Panc1 (cell line): ENCODE results near the gene DUSP14. TPM values are rescaled to one million over a fixed set of nuclear protein-coding genes. Genes with fewer than 3 reads are reported as not detected.

Experiments used
- ATAC-seq: fragments of 200-7000 bp; cut with Tn5 transposase; 2 replicates; pipeline ENCODE4 v1.9.1; 2020; ENCODE audit warnings: mild to moderate bottlenecking, moderate library complexity
- BruUV-seq: library from RNA; stranded (reverse); fragments of 400-500 nt; replicated peaks from 2 replicates; lab custom pipeline; 2021; lab: Mats Ljungman, UMichigan
- CTCF ChIA-PET: fragments of 300-600 bp; sonication (Branson Sonifier 250); formaldehyde crosslinking; loops from one replicate; lab custom pipeline; 2022; ENCODE audit warnings: antibody characterized with exemption; lab: Charles Lee
- POLR2A ChIA-PET: fragments of 300-600 bp; sonication (Branson Sonifier 250); formaldehyde crosslinking; loops from one replicate; lab custom pipeline; 2022; ENCODE audit warnings: antibody characterized with exemption; lab: Charles Lee
- DNase-seq: peaks from one replicate; pipeline ENCODE4 v3.0.0-alpha.2; 2010; ENCODE audit warnings: low read depth, low spot score
- H3K27ac ChIP-seq: 2 replicates; pipeline ENCODE4 v1.5.1; 2011; ENCODE audit warnings: mild to moderate bottlenecking, low read length, inconsistent platforms
- H3K27me3 ChIP-seq: fragments of 200-500 bp; sonication (Bioruptor generic); 2 replicates; pipeline ENCODE4 v1.6.0; 2014; ENCODE audit warnings: low read length, inconsistent platforms; ENCODE audit not compliant: control insufficient read depth, insufficient read depth
- H3K36me3 ChIP-seq: fragments of 200-500 bp; sonication (Bioruptor generic); 2 replicates; pipeline ENCODE4 v1.5.1; 2014; ENCODE audit warnings: inconsistent platforms, mild to moderate bottlenecking, low read length, moderate library complexity; ENCODE audit not compliant: control insufficient read depth, insufficient read depth
- H3K4me1 ChIP-seq: 2 replicates; pipeline ENCODE4 v1.5.1; 2011; ENCODE audit warnings: inconsistent platforms, mild to moderate bottlenecking, low read length, moderate library complexity; ENCODE audit not compliant: control insufficient read depth, insufficient read depth
- H3K4me3 ChIP-seq, 2 experiments: 2 replicates each; pipeline ENCODE4 v1.5.1; 2011 to 2012; ENCODE audit warnings: low read depth in 2 of 2, low read length in 2 of 2, mild to moderate bottlenecking in 2 of 2, inconsistent platforms in 1 of 2, moderate library complexity in 1 of 2
- H3K9me3 ChIP-seq: fragments of 200-500 bp; sonication (Bioruptor generic); 2 replicates; pipeline ENCODE4 v1.5.1; 2014; ENCODE audit warnings: low read depth, mild to moderate bottlenecking, inconsistent platforms, low read length, moderate library complexity; ENCODE audit not compliant: control insufficient read depth, insufficient read depth
- POLR2AphosphoS5 ChIP-seq: IDR thresholded peaks from 2 replicates; pipeline ENCODE4 v1.6.1; 2012; ENCODE audit warnings: mild to moderate bottlenecking, low read depth, low read length, moderate library complexity
- SIN3A ChIP-seq: IDR thresholded peaks from 2 replicates; pipeline ENCODE4 v1.6.1; 2012; ENCODE audit warnings: low read depth, mild to moderate bottlenecking, low read length, moderate library complexity, borderline replicate concordance; ENCODE audit not compliant: insufficient read depth
- TCF7L2 ChIP-seq: IDR thresholded peaks from 2 replicates; pipeline ENCODE4 v1.6.1; 2011; ENCODE audit warnings: mild to moderate bottlenecking, low read depth, low read length, inconsistent platforms
- in situ Hi-C: cut with HindIII; loops from 2 replicates; pipeline ENCODE4 v1.10.0; 2016; ENCODE audit warnings: low sequenced_read_pairs, low pct_unique_long_range_greater_than_20kb
- intact Hi-C: fragments of 100-400 bp; cut with micrococcal nuclease; formaldehyde crosslinking; loops from one replicate; pipeline ENCODE4 v1.10.0; 2022; ENCODE audit not compliant: unreplicated experiment
- total RNA-seq: library from RNA; stranded (reverse); gene quantifications from one replicate; pipeline ENCODE4 v1.2.1, GENCODE V29; 2021; ENCODE audit not compliant: unreplicated experiment
- TF ChIP-seq, protein P1 (sequence below): fragments of 450-650 bp; IDR thresholded peaks from 2 replicates; pipeline ENCODE4 v1.5.1; 2017; ENCODE audit warnings: mild to moderate bottlenecking
- TF ChIP-seq, protein P2 (sequence below), 2 experiments: IDR thresholded peaks; 2 replicates each; pipeline ENCODE4 v1.6.1; 2011 to 2012; ENCODE audit warnings: low read depth in 2 of 2, control low read depth in 1 of 2, low read length in 1 of 2, mild to moderate bottlenecking in 1 of 2, moderate library complexity in 1 of 2; ENCODE audit not compliant: insufficient read depth in 1 of 2

Gene DUSP14
- total RNA-seq, 1 experiment from 2014 or later: 23.1 TPM

DNA sequence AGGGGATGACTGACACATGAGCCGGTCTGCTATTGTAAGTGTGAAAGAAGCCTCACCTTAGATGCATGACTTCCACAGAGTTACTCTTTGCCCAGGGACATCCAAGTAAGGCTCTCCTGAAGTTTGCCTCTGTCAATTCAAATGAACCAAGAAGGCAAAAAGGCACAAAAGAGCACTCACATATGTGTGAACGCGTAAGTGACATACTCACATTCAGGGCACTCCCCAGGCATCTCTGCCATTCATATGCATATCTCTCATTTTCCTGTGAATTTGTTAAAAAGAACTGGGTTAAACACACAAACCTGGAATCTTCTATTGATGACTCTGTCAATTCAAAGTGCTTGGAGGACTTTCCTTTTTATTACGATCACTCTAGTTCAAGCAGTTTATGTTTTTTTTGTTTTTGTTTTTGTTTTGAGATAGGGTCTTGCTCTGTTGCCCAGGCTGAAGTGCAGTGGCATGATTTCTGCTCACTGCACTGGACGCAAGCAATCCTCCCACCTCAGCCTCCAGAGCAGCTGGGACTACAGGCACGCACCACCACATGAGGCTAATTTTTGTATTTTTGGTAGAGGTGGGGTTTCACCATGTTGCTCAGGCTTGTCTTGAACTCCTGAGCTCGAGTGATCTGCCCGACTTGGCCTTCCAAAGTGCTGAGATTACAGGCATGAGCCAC lies 49.4 kb downstream of the DUSP14 start:
- Histone ChIP-seq H3K36me3 (peaks cover 8% of the 10 kb centered on the region; the same call in 1 of the 2 replicates), H3K27ac (no peak overlapping the region), H3K4me3 (no peak overlapping the region), H3K27me3 (no peaks in the 10 kb centered on the region), H3K9me3 (no peaks in the 10 kb centered on the region), H3K4me1 (no peaks in the 10 kb centered on the region)
- POLR2A ChIA-PET: no interaction called here
- CTCF ChIA-PET: no interaction called here
- DNase-seq: no peak
- no peak for ATAC-seq
- TF ChIP-seq TCF7L2: no peak
- TF ChIP-seq, protein P1, sequence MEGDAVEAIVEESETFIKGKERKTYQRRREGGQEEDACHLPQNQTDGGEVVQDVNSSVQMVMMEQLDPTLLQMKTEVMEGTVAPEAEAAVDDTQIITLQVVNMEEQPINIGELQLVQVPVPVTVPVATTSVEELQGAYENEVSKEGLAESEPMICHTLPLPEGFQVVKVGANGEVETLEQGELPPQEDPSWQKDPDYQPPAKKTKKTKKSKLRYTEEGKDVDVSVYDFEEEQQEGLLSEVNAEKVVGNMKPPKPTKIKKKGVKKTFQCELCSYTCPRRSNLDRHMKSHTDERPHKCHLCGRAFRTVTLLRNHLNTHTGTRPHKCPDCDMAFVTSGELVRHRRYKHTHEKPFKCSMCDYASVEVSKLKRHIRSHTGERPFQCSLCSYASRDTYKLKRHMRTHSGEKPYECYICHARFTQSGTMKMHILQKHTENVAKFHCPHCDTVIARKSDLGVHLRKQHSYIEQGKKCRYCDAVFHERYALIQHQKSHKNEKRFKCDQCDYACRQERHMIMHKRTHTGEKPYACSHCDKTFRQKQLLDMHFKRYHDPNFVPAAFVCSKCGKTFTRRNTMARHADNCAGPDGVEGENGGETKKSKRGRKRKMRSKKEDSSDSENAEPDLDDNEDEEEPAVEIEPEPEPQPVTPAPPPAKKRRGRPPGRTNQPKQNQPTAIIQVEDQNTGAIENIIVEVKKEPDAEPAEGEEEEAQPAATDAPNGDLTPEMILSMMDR: no peak
- TF ChIP-seq SIN3A: no peak
- TF ChIP-seq, protein P2, sequence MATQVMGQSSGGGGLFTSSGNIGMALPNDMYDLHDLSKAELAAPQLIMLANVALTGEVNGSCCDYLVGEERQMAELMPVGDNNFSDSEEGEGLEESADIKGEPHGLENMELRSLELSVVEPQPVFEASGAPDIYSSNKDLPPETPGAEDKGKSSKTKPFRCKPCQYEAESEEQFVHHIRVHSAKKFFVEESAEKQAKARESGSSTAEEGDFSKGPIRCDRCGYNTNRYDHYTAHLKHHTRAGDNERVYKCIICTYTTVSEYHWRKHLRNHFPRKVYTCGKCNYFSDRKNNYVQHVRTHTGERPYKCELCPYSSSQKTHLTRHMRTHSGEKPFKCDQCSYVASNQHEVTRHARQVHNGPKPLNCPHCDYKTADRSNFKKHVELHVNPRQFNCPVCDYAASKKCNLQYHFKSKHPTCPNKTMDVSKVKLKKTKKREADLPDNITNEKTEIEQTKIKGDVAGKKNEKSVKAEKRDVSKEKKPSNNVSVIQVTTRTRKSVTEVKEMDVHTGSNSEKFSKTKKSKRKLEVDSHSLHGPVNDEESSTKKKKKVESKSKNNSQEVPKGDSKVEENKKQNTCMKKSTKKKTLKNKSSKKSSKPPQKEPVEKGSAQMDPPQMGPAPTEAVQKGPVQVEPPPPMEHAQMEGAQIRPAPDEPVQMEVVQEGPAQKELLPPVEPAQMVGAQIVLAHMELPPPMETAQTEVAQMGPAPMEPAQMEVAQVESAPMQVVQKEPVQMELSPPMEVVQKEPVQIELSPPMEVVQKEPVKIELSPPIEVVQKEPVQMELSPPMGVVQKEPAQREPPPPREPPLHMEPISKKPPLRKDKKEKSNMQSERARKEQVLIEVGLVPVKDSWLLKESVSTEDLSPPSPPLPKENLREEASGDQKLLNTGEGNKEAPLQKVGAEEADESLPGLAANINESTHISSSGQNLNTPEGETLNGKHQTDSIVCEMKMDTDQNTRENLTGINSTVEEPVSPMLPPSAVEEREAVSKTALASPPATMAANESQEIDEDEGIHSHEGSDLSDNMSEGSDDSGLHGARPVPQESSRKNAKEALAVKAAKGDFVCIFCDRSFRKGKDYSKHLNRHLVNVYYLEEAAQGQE (IDR thresholded peaks at IDR 0.05; ENCODE audit: insufficient read depth in 1 of 2, low read depth in 2 of 2, low read length in 1 of 2): no peak
- TF ChIP-seq POLR2AphosphoS5: no peak
- in situ Hi-C loops: no loop called here
- no TSS peak for BruUV-seq
- intact Hi-C loops: no loop called here

DNA sequence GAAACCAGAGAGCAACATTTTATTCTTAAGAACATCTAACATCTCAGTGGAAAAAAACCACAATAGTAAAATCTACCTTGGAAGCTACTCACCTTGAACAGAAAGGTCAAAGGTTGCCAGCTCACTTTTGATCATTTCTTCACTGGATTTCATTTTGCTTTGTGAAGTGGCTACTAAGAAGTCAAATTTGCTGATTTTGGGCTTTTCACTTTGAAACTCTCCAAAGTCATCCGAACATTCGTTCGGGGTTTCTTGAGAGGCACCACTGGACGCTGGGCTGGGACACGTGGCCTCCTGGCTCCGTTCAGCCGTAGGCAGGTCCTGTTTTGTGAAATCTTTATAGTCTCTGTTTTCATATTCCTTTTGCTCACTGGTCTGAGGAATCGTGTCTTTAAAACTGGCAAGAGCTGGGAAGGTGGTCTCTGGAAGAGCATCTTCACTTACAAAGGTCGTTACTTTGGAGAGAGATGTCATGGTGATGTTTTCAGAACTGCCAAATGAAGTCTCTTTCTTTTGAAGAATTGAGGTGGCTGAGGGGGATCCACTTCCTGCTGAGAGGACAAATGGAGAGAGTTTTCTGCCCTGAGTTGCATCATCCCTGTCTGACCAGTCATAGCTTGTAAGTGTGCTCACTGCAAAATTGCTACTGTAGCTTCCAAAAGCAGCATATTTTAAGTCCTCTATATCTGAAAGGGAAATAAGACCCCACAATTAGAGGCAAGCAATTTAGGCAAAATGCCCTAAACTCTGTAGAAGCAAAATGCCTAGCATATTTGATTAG lies 52.4 kb downstream of the DUSP14 start:
- TF ChIP-seq, protein P2 (IDR thresholded peaks at IDR 0.05; ENCODE audit: insufficient read depth in 1 of 2, low read depth in 2 of 2, low read length in 1 of 2): no peak
- no peak for TF ChIP-seq SIN3A
- no peak for TF ChIP-seq POLR2AphosphoS5
- no peak for TF ChIP-seq TCF7L2
- TF ChIP-seq, protein P1: no peak
- H3K36me3 ChIP-seq: peaks cover 2% of the 10 kb centered on the region; the same call in 1 of the 2 replicates
- ATAC-seq (no peak), DNase-seq (no peak)
- no TSS peak for BruUV-seq
- no peaks in the 10 kb centered on the region for H3K27me3 ChIP-seq
- in situ Hi-C loops: no loop called here
- no peak overlapping the region for H3K4me3 ChIP-seq
- no peak overlapping the region for H3K27ac ChIP-seq
- H3K9me3 ChIP-seq: no peaks in the 10 kb centered on the region
- ChIA-PET POLR2A (no interaction called here), CTCF (no interaction called here)
- intact Hi-C loops: no loop called here
- H3K4me1 ChIP-seq: no peaks in the 10 kb centered on the region
